ENCODE results near the gene MTG2. TPM values are rescaled to one million over a fixed set of nuclear protein-coding genes. Genes with fewer than 3 reads are reported as not detected.

The MTG2 gene
- total and polyA plus RNA-seq, 2 experiments from 2014 or later: 11.3 to 11.7 TPM

DNA sequence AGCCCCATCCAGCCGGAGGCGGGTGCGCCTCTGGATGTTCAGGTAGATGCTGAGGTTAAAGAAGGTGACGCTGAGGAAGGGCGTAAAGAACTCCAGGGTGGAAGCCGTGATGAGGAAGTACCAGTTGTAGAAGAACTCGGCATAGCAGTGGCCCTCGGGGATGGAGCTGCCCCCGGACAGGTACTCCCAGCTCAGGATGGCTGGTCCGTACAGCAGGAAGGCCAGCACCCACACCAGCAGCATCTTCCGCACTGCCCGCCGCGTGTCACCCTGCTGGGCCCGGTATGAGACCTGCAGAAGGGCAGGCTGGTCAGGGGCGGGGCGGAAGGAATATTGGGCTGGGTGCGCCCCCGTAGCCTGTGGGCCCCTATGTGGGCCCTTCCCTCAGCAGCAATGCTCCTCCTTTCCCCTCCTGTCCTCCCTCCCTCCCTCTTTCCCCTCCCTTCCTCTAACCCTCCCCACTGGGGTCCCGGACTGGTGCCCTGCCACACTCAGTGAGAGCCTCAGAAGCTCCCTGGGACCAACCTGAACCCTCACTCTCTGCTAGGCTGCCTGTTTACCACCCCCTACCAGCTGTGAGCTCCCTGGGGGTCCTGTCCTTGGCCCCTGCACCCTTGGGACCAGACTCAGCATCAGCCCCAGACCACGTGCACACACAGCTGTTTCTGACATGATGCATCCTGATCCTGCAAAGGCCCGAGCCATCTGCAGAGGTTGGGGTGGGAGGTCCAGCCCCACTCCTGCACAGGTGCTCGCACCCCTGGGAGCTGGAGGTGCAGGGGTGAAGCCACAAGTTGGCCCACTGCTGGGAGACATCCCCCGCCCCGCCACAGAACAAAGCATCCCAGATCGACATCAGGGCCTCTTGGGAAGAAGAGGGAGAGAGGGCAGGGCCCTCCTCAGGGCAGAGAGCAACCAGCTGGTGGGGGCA lies 34.1 kb downstream of the MTG2 start:
- Mint-ChIP-seq H3K27me3 (ENCODE audit: insufficient read depth, low read depth, poor library complexity) (peaks cover 39% of the 10 kb centered on the region), H3K36me3 (ENCODE audit: low read depth) (no peaks in the 10 kb centered on the region), H3K27ac (no peak overlapping the region), H3K9me3 (no peaks in the 10 kb centered on the region), H3K4me3 (no peak overlapping the region), H3K4me1 (peaks cover 15% of the 10 kb centered on the region)
- DNase-seq (ENCODE audit: low spot score): no peak
- ATAC-seq: no peak
- no peaks in the 10 kb centered on the region for H3F3A ChIP-seq (replicated peaks; ENCODE audit: low read depth)
- H3K9me2 ChIP-seq (ENCODE audit: insufficient read depth): no peaks in the 10 kb centered on the region
- no peak overlapping the region for H3K4me3 ChIP-seq
- no peaks in the 10 kb centered on the region for H3K36me3 ChIP-seq (ENCODE audit: insufficient read depth)
- H4K20me1 ChIP-seq (replicated peaks; ENCODE audit: insufficient read depth): no peaks in the 10 kb centered on the region; the same call in 1 of the 2 replicates
- peaks cover 12% of the 10 kb centered on the region for H3K4me1 ChIP-seq (ENCODE audit: insufficient read depth)
- no peak for TF ChIP-seq NANOG (IDR thresholded peaks at IDR 0.05; ENCODE audit: borderline replicate concordance)
- TF ChIP-seq EZH2phosphoT487 (IDR thresholded peaks at IDR 0.05; ENCODE audit: unreplicated experiment): no peak
- no peak for TF ChIP-seq POLR2AphosphoS5 (IDR thresholded peaks at IDR 0.05; ENCODE audit: low read depth)
- TF ChIP-seq EZH2 (IDR thresholded peaks at IDR 0.05; ENCODE audit: low read depth, unreplicated experiment): no peak
- no peak for TF ChIP-seq CREB1 (CRISPR knock-in tag; IDR thresholded peaks at IDR 0.05; ENCODE audit: low read depth)
- no peak for TF ChIP-seq STAT1 (IDR thresholded peaks at IDR 0.05; ENCODE audit: unreplicated experiment)
- TF ChIP-seq, protein P1, sequence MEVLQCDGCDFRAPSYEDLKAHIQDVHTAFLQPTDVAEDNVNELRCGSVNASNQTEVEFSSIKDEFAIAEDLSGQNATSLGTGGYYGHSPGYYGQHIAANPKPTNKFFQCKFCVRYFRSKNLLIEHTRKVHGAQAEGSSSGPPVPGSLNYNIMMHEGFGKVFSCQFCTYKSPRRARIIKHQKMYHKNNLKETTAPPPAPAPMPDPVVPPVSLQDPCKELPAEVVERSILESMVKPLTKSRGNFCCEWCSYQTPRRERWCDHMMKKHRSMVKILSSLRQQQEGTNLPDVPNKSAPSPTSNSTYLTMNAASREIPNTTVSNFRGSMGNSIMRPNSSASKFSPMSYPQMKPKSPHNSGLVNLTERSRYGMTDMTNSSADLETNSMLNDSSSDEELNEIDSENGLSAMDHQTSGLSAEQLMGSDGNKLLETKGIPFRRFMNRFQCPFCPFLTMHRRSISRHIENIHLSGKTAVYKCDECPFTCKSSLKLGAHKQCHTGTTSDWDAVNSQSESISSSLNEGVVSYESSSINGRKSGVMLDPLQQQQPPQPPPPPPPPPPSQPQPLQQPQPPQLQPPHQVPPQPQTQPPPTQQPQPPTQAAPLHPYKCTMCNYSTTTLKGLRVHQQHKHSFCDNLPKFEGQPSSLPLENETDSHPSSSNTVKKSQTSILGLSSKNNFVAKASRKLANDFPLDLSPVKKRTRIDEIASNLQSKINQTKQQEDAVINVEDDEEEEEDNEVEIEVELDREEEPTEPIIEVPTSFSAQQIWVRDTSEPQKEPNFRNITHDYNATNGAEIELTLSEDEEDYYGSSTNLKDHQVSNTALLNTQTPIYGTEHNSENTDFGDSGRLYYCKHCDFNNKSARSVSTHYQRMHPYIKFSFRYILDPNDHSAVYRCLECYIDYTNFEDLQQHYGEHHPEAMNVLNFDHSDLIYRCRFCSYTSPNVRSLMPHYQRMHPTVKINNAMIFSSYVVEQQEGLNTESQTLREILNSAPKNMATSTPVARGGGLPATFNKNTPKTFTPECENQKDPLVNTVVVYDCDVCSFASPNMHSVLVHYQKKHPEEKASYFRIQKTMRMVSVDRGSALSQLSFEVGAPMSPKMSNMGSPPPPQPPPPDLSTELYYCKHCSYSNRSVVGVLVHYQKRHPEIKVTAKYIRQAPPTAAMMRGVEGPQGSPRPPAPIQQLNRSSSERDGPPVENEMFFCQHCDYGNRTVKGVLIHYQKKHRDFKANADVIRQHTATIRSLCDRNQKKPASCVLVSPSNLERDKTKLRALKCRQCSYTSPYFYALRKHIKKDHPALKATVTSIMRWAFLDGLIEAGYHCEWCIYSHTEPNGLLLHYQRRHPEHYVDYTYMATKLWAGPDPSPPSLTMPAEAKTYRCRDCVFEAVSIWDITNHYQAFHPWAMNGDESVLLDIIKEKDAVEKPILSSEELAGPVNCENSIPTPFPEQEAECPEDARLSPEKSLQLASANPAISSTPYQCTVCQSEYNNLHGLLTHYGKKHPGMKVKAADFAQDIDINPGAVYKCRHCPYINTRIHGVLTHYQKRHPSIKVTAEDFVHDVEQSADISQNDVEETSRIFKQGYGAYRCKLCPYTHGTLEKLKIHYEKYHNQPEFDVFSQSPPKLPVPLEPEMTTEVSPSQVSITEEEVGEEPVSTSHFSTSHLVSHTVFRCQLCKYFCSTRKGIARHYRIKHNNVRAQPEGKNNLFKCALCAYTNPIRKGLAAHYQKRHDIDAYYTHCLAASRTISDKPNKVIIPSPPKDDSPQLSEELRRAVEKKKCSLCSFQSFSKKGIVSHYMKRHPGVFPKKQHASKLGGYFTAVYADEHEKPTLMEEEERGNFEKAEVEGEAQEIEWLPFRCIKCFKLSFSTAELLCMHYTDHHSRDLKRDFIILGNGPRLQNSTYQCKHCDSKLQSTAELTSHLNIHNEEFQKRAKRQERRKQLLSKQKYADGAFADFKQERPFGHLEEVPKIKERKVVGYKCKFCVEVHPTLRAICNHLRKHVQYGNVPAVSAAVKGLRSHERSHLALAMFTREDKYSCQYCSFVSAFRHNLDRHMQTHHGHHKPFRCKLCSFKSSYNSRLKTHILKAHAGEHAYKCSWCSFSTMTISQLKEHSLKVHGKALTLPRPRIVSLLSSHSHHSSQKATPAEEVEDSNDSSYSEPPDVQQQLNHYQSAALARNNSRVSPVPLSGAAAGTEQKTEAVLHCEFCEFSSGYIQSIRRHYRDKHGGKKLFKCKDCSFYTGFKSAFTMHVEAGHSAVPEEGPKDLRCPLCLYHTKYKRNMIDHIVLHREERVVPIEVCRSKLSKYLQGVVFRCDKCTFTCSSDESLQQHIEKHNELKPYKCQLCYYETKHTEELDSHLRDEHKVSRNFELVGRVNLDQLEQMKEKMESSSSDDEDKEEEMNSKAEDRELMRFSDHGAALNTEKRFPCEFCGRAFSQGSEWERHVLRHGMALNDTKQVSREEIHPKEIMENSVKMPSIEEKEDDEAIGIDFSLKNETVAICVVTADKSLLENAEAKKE (CRISPR knock-in tag; IDR thresholded peaks at IDR 0.05): no peak
- TF ChIP-seq ZNF114 (CRISPR knock-in tag; IDR thresholded peaks at IDR 0.05): no peak
- TF ChIP-seq, protein P2, sequence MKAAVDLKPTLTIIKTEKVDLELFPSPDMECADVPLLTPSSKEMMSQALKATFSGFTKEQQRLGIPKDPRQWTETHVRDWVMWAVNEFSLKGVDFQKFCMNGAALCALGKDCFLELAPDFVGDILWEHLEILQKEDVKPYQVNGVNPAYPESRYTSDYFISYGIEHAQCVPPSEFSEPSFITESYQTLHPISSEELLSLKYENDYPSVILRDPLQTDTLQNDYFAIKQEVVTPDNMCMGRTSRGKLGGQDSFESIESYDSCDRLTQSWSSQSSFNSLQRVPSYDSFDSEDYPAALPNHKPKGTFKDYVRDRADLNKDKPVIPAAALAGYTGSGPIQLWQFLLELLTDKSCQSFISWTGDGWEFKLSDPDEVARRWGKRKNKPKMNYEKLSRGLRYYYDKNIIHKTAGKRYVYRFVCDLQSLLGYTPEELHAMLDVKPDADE (IDR thresholded peaks at IDR 0.05): no peak
- TF ChIP-seq, protein P3, sequence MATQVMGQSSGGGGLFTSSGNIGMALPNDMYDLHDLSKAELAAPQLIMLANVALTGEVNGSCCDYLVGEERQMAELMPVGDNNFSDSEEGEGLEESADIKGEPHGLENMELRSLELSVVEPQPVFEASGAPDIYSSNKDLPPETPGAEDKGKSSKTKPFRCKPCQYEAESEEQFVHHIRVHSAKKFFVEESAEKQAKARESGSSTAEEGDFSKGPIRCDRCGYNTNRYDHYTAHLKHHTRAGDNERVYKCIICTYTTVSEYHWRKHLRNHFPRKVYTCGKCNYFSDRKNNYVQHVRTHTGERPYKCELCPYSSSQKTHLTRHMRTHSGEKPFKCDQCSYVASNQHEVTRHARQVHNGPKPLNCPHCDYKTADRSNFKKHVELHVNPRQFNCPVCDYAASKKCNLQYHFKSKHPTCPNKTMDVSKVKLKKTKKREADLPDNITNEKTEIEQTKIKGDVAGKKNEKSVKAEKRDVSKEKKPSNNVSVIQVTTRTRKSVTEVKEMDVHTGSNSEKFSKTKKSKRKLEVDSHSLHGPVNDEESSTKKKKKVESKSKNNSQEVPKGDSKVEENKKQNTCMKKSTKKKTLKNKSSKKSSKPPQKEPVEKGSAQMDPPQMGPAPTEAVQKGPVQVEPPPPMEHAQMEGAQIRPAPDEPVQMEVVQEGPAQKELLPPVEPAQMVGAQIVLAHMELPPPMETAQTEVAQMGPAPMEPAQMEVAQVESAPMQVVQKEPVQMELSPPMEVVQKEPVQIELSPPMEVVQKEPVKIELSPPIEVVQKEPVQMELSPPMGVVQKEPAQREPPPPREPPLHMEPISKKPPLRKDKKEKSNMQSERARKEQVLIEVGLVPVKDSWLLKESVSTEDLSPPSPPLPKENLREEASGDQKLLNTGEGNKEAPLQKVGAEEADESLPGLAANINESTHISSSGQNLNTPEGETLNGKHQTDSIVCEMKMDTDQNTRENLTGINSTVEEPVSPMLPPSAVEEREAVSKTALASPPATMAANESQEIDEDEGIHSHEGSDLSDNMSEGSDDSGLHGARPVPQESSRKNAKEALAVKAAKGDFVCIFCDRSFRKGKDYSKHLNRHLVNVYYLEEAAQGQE (IDR thresholded peaks at IDR 0.05; ENCODE audit: unreplicated experiment): no peak
- TF ChIP-seq ZNF331 (CRISPR knock-in tag; IDR thresholded peaks at IDR 0.05; ENCODE audit: low read depth): no peak
- TF ChIP-seq, protein P4, sequence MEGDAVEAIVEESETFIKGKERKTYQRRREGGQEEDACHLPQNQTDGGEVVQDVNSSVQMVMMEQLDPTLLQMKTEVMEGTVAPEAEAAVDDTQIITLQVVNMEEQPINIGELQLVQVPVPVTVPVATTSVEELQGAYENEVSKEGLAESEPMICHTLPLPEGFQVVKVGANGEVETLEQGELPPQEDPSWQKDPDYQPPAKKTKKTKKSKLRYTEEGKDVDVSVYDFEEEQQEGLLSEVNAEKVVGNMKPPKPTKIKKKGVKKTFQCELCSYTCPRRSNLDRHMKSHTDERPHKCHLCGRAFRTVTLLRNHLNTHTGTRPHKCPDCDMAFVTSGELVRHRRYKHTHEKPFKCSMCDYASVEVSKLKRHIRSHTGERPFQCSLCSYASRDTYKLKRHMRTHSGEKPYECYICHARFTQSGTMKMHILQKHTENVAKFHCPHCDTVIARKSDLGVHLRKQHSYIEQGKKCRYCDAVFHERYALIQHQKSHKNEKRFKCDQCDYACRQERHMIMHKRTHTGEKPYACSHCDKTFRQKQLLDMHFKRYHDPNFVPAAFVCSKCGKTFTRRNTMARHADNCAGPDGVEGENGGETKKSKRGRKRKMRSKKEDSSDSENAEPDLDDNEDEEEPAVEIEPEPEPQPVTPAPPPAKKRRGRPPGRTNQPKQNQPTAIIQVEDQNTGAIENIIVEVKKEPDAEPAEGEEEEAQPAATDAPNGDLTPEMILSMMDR (conservative IDR thresholded peaks at IDR 0.05; ENCODE audit: low read depth in 2 of 2): no peak
- peaks cover 36% of the 10 kb centered on the region for H3K27me3 ChIP-seq (ENCODE audit: insufficient read depth)
- H3K4me2 ChIP-seq: no peak overlapping the region
- H2AFZ ChIP-seq: no peak overlapping the region
- H3K79me2 ChIP-seq (replicated peaks; ENCODE audit: insufficient read depth): no peaks in the 10 kb centered on the region
- H3K27ac ChIP-seq (ENCODE audit: low read depth): no peak overlapping the region

Data from GM23338 (cell line).